Caco-2 (cell line): ENCODE data around the gene DGKG. TPM values are rescaled to one million over a fixed set of nuclear protein-coding genes. Genes with fewer than 3 reads are reported as not detected.

Source experiments
- BruUV-seq: library from RNA; stranded (reverse); fragments of 400-500 nt; replicated peaks from 2 replicates; lab custom pipeline; 2021; lab: Mats Ljungman, UMichigan
- CTCF ChIA-PET: fragments of 300-600 bp; sonication (Branson Sonifier 250); formaldehyde crosslinking; loops from one replicate; lab custom pipeline; 2022; ENCODE audit warnings: antibody characterized with exemption; lab: Charles Lee
- POLR2A ChIA-PET: fragments of 300-600 bp; sonication (Branson Sonifier 250); formaldehyde crosslinking; loops from one replicate; lab custom pipeline; 2022; ENCODE audit warnings: antibody characterized with exemption; lab: Charles Lee
- DNase-seq, 2 experiments: peaks; one replicate each; pipeline versions ENCODE4 v3.0.0 to v3.0.0-alpha.2; 2020 to 2022
- H3K27me3 ChIP-seq: replicated peaks from 2 replicates; pipeline ENCODE4 v1.6.0; 2011; ENCODE audit warnings: low read length; ENCODE audit not compliant: control insufficient read depth, insufficient read depth
- H3K36me3 ChIP-seq: 2 replicates; pipeline ENCODE4 v1.5.1; 2011; ENCODE audit warnings: low read length; ENCODE audit not compliant: control insufficient read depth, insufficient read depth
- H3K4me1 ChIP-seq: fragments of 250-450 bp; sonication (Bioruptor Pico); 2 replicates; pipeline ENCODE4 v1.5.1; 2020; ENCODE audit warnings: mild to moderate bottlenecking
- H3K4me3 ChIP-seq: 2 replicates; pipeline ENCODE4 v1.5.1; 2011; ENCODE audit warnings: low read depth, mild to moderate bottlenecking, control low read depth, low read length
- H3K9me3 ChIP-seq: fragments of 250-450 bp; sonication (Bioruptor Pico); 2 replicates; pipeline ENCODE4 v1.5.1; 2020; ENCODE audit warnings: mild to moderate bottlenecking, moderate library complexity
- H3K27ac Mint-ChIP-seq: one replicate; pipeline ENCODE4 v1.8.0; 2022; ENCODE audit warnings: mixed read lengths; ENCODE audit not compliant: unreplicated experiment
- H3K27me3 Mint-ChIP-seq: one replicate; pipeline ENCODE4 v1.8.0; 2022; ENCODE audit warnings: mixed read lengths; ENCODE audit not compliant: insufficient read depth, unreplicated experiment
- H3K36me3 Mint-ChIP-seq: one replicate; pipeline ENCODE4 v1.8.0; 2022; ENCODE audit warnings: mild to moderate bottlenecking, mixed read lengths; ENCODE audit not compliant: insufficient read depth, unreplicated experiment
- H3K4me1 Mint-ChIP-seq: one replicate; pipeline ENCODE4 v1.8.0; 2022; ENCODE audit warnings: low read depth, mixed read lengths; ENCODE audit not compliant: unreplicated experiment
- H3K4me3 Mint-ChIP-seq: one replicate; pipeline ENCODE4 v1.8.0; 2022; ENCODE audit warnings: mild to moderate bottlenecking, moderate library complexity, mixed read lengths; ENCODE audit not compliant: unreplicated experiment
- H3K9me3 Mint-ChIP-seq: one replicate; pipeline ENCODE4 v1.8.0; 2022; ENCODE audit warnings: mixed read lengths; ENCODE audit not compliant: unreplicated experiment
- CTCF ChIP-seq, 2 experiments: fragments of 200-600 bp in 1 of 2; IDR thresholded peaks; 1 replicate in 1 of 2; 2 replicates in 1 of 2; pipeline versions ENCODE4 v1.5.1 to v1.8.0; 2011 to 2022; ENCODE audit warnings: antibody characterized with exemption in 1 of 2, control low read depth in 1 of 2, inconsistent platforms in 1 of 2, low read depth in 1 of 2, low read length in 1 of 2, mild to moderate bottlenecking in 1 of 2, moderate library complexity in 1 of 2; ENCODE audit not compliant: insufficient read depth in 1 of 2, severe bottlenecking in 1 of 2, unreplicated experiment in 1 of 2
- intact Hi-C: fragments of 100-400 bp; cut with micrococcal nuclease; formaldehyde crosslinking; loops from one replicate; pipeline ENCODE4 v1.10.0; 2022; ENCODE audit not compliant: unreplicated experiment
- total RNA-seq: library from RNA; stranded (reverse); gene quantifications from 2 replicates; pipeline ENCODE4 v1.2.3, GENCODE V29; 2022

Gene DGKG
- total RNA-seq, 1 experiment from 2014 or later = 0.32 TPM

GRCh38 chr3:186200726-186201125 is 161.3 kb downstream of the DGKG start:
- no peaks in the 10 kb centered on the region for H3K27me3 Mint-ChIP-seq
- CTCF ChIA-PET = no interaction called here

DNA sequence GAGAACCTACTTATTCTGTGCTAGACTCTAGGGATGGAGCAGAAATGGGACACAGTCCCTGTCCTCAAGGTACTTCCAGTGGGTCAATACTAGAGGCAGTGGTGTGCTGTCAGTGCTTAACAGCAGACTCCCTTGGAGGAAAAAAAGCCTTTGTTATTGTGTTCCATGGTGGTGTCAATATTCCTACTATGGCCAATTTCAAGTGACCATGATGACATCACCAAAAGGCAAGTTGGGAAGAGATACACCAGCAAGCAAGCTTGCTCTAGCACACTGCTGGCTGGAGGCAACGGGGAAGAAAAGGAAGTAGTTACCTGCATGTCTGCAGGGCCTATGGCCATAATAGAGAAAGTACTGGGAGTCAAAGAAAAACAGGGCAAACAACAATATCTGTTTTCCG is 163.6 kb downstream of the DGKG start:
- H3K4me1 ChIP-seq = no peaks in the 10 kb centered on the region
- intact Hi-C loops = no loop called here
- no peaks in the 10 kb centered on the region for H3K27me3 ChIP-seq
- BruUV-seq = no TSS peak
- no peaks in the 10 kb centered on the region for H3K9me3 ChIP-seq
- no peaks in the 10 kb centered on the region for H3K27me3 Mint-ChIP-seq
- H3K4me3 Mint-ChIP-seq = no peak overlapping the region
- CTCF ChIA-PET = no interaction called here
- TF ChIP-seq CTCF (IDR thresholded peaks at IDR 0.05; ENCODE audit: insufficient read depth in 1 of 2, low read depth in 1 of 2, low read length in 1 of 2, severe bottlenecking in 1 of 2, unreplicated experiment in 1 of 2) = no peak
- H3K36me3 ChIP-seq = no peaks in the 10 kb centered on the region
- no peaks in the 10 kb centered on the region for H3K9me3 Mint-ChIP-seq
- no peak overlapping the region for H3K27ac Mint-ChIP-seq
- H3K4me3 ChIP-seq = no peak overlapping the region
- DNase-seq = no peak
- no peaks in the 10 kb centered on the region for H3K4me1 Mint-ChIP-seq
- no peaks in the 10 kb centered on the region for H3K36me3 Mint-ChIP-seq
- POLR2A ChIA-PET = no interaction called here

More at GRCh38 chr3:186200726-186201125, 161.3 kb downstream of the DGKG start:
- no peak overlapping the region for H3K27ac Mint-ChIP-seq
- H3K4me1 Mint-ChIP-seq = no peaks in the 10 kb centered on the region
- no peaks in the 10 kb centered on the region for H3K36me3 ChIP-seq
- H3K4me3 ChIP-seq = no peak overlapping the region
- H3K4me3 Mint-ChIP-seq = no peak overlapping the region
- H3K36me3 Mint-ChIP-seq = no peaks in the 10 kb centered on the region
- TF ChIP-seq CTCF (IDR thresholded peaks at IDR 0.05; ENCODE audit: insufficient read depth in 1 of 2, low read depth in 1 of 2, low read length in 1 of 2, severe bottlenecking in 1 of 2, unreplicated experiment in 1 of 2) = no peak
- H3K9me3 ChIP-seq = no peaks in the 10 kb centered on the region
- intact Hi-C loops = no loop called here
- POLR2A ChIA-PET = no interaction called here
- DNase-seq = no peak
- no peaks in the 10 kb centered on the region for H3K4me1 ChIP-seq
- H3K27me3 ChIP-seq = no peaks in the 10 kb centered on the region
- no peaks in the 10 kb centered on the region for H3K9me3 Mint-ChIP-seq
- BruUV-seq = no TSS peak

- intact Hi-C loops = no loop called here
- Histone ChIP-seq H3K36me3 (no peaks in the 10 kb centered on the region), H3K4me1 (peaks cover 7% of the 10 kb centered on the region), H3K27me3 (no peaks in the 10 kb centered on the region), H3K9me3 (no peaks in the 10 kb centered on the region), H3K4me3 (no peak overlapping the region)
- ChIA-PET POLR2A (no interaction called here), CTCF (no interaction called here)
- no peak for DNase-seq
- no TSS peak for BruUV-seq
- Mint-ChIP-seq H3K36me3 (no peaks in the 10 kb centered on the region), H3K4me3 (no peak overlapping the region), H3K27me3 (no peaks in the 10 kb centered on the region), H3K27ac (no peak overlapping the region), H3K9me3 (no peaks in the 10 kb centered on the region), H3K4me1 (peaks cover 14% of the 10 kb centered on the region)
- TF ChIP-seq CTCF (IDR thresholded peaks at IDR 0.05; ENCODE audit: insufficient read depth in 1 of 2, low read depth in 1 of 2, low read length in 1 of 2, severe bottlenecking in 1 of 2, unreplicated experiment in 1 of 2) = no peak
Measured at GRCh38 chr3:186194451-186194811, 167.6 kb downstream of the DGKG start.
